HG02642 (cell line): Measurements from ENCODE around the gene LENG9.
"Not testable (repeated sequence)": the region's sequence is repeated elsewhere in the genome, so short reads cannot be mapped to it uniquely, and the experiment has no call there.

ENCODE experiments used
- ATAC-seq: cut with Tn5 transposase; IDR thresholded peaks from one replicate; pipeline ENCODE4 v1.9.1; 2021; ENCODE audit warnings: mild to moderate bottlenecking; ENCODE audit not compliant: unreplicated experiment, poor library complexity

Gene LENG9

GRCh38 chr19:54480051-54480450 lies 16.5 kb upstream of the LENG9 start:
- ATAC-seq, result no peak

GRCh38 chr19:54478677-54479266 lies 15.2 kb upstream of the LENG9 start:
- no peak for ATAC-seq

GRCh38 chr19:54477650-54478049 lies 14.1 kb upstream of the LENG9 start:
- ATAC-seq, result no peak

GRCh38 chr19:54475706-54476105 lies 12.1 kb upstream of the LENG9 start:
- ATAC-seq, result no peak

DNA sequence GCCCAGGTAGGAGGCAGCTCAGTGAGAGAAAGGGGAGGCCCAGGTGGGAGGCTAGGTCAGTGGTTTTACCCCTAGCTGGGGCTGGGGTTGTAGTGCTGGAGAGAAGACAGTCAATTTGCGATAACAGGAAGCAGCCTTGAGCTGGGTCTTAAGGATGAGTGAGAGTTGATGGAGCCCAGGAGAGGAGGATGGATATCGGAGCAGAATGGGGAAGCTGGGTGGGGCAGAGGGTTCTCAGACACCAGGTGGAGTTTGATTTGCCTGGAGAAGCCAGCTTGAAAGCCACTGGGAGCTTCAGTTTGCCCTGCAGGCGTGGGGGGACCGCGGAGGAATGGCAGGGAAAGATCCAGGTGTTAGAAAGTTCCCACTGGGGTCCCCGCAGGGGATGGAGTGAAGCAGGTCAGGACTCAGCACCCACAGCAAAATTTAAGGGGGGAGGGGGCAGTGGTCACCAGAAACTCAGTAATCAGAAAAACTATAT lies 10.4 kb upstream of the LENG9 start:
- no peak for ATAC-seq

DNA sequence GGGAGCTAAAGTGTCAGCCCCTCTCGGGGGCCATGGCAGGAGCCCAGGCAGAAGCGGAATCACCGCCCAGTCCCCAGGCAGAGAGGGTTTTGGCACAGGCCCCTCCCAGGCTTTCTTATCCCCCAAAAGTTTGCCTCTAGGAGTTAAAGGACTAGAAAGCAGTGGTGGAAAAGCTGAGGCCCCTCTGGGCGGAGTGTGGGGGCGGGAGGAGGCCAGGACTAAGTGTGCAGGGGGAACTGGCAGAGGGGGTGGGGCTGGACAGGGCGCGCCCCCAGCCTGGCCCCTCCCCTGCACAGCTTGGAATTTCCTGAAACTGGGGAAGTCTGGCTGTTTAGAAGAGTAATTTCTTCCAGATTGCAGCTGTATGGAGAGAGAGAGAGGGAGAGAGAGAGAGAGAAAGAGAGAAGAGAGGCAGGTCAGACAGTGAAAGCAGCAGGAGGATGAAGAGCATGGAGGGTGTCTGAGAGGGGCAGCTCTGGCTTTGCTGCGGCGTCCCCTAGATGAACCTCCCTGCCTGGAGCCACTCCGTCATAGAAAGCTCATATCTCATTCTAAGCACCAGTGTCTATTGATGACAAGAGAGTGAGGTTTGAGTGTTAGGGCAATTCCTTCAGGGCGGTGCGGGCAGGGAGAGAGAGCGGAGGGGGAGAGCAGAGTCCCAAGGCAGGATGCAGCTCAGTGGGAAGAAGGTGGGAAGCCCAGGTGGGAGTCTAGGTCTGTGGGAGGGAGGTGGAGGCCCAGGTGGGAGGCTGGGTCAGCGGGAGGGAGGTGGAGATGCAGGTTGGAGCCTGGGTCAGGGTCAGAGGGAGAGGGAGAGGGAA lies 9.7 kb upstream of the LENG9 start, which contains the start of gene CDC42EP5:
Gene CDC42EP5, minus strand, starts transcription at position 226 of the 821 bp plus-strand sequence. CDS start 7,749 bp downstream, outside the sequence.
- ATAC-seq, result no peak

GRCh38 chr19:54470991-54471782 lies 7.6 kb upstream of the LENG9 start:
- no peak for ATAC-seq

- ATAC-seq, result no peak
Observed at GRCh38 chr19:54470276-54470887, 6.8 kb upstream of the LENG9 start.

DNA sequence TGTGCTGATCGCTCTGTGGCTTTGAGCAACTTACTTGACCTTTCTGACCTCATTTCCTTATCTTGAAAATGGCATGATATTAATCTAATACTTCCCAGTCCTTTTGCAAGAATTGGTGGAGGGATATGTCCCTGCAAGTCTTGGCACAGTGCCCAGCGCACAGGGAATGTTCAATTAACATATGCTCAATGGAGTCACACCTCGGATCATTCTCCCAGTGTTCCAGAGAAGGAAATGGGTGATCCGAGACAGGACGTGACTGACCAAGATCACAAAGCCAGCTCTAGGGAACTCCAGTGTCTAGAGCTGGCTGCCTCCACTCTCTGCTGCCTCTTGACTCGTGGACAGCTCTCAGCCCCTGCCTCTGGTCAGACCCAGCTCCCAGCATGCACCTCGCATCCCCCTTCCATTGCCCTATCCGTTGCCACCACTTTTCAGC lies 5.9 kb upstream of the LENG9 start:
- no peak for ATAC-seq

DNA sequence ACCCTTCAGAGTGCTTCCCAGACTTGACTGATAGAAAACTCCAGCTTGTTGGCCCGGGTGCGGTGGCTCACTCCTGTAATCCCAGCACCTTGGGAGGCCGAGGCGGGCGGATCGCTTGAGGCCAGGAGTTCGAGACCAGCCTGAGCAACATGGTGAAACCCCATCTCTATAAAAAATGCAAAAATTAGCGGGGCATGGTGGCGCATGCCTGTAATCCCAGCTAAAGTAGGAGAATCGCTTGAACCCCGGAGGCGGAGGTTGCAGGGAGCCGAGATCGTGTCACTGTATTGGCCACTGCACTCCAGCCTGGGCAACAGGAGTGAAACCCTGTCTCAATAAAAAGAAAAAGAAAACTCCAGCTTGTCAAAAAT lies 2.5 kb upstream of the LENG9 start:
- ATAC-seq, result not testable (repeated sequence)

- no peak for ATAC-seq
Observed at GRCh38 chr19:54465426-54466109, 2.0 kb upstream of the LENG9 start.

DNA sequence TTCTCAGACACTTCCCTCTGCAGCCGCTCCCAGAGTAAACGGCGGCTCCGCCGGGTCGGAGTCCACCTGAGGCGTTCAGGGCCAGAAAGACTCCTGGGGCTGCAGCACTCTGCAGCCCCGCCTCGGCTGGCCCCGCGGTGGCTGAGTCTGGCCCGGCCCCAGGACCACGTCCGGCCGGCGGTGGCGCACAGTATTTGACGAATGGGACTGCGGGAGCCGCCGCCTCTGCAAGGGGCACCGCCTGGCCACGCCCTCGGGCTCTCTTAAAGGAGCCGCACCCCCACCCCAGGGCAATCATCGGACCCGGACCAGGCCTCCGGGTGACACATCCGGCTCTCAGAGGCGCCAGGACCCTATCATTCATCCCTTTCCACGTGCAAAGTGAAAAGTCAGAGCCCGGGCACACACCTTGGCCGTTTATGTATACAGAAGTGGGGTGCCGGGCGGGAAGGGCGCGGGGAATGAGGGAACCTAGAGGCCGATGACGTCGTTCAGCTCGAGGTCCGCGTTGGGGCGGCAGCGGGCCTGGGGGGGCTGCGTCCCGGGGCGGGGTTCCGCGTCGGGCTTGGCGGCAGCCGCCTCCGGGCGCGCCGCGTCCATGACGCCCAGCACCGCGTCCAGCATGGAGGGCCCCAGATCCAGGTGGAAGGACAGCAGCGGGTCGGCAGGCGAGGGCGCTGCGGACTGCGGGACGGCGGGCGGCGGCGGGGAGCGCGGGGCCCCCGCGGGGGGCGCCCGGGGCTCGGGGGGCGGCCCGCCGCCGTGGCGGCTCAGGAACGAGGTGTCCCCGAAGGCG lies 1.2 kb upstream of the LENG9 start:
- peak; percentile 49 for ATAC-seq

- ATAC-seq, result peak; percentile 49
Observed at GRCh38 chr19:54464044-54464629, 559 bp upstream of the LENG9 start.

DNA sequence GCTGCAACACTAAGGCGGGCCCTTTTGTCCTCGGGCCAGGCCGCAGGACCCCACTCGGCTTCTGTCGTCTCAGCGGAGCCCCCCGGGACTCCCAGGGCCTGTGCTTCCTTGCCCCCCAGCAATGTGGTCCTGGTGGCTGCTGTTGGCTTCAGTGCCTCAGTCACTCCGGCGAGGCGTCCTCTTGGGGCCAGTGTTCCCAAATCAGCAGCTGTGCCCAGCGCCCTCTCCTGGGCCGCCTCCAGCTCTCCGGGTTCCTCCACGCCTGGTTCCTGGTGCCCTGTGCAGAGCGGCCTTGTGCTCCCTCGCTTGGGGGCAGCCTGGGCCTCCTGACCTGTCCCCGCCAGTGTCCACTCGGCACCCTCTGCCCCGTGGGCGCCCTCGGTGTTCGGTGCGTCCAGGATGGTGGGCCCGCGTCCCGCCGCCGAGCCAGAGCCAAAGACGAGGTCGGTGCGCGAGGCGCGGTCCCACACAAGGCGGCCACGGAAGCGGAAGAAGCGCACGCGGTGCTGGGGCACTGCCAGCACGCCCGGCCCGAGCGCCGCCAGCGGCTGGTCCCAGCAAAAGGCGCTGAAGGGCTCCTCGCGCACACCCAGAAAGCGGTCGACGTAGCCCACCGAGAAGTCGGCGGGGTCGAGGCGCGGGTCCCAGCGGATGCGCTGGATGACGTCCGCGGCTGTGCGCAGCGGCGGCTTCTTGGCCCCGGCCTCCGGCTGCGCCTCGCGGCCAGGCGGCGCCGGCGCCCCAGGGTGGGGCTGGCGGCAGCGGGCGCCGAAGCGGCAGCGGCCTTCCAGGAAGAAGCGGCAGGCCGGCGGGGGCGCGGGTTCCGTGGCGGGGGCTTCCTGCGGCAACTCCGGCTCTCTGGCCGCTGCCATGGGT lies 685 bp downstream of the LENG9 start:
- ATAC-seq, result peak; percentile 9

DNA sequence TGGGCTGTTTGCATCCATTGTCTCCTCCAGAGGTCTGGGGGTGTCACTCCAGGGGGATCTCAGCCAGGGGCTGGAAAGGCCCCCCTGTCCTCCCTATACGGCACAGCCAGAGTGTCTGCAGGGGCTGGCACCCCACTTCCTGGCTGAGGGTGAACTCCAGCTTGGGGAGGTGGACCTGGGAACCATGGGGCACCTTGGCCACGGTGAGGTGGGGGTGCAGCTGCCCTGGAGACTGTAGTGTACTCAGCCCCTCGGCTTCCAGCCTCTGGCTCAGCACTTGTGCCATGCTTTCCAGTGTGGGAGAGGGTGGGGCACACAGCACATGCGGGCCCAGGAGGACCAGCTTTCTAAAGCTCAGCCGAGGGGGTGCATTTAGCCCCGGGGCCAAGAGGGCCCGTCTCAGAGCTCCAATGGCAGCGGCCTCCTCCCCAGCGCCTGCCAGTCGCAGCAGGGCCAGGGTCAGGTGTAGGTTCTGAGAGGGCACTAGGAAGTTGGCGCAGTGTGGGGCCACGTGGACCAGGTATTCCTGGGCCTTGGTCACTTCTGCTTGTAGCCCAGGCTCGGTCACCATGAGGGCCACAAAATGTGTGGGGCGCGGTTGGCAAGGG lies 1.4 kb downstream of the LENG9 start:
- no peak for ATAC-seq

DNA sequence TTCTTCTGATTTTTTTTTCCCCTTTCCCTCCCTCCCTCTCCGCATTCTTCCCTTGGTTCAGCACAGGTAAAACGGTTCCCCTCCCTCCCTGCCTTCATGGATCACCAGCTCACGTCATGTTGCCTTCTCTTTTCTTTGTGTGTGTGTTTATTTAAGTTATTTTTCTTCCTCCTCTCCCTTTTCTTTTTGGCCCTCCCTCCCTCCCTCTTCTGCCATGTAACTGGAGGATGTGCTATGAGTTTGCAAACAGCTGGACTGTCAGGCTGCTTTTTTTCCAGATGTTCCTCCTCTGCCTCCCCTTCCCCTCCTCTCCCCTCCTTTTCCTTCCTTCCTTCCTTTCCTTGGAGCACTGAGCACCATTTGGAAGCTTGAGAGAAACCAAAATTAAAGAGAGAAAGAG lies 2.0 kb downstream of the LENG9 start:
- no peak for ATAC-seq

- ATAC-seq, result no peak
Observed at GRCh38 chr19:54461210-54461609, 2.4 kb downstream of the LENG9 start.
